GM23338 (cell line): ENCODE data around the gene MAGOH.

ENCODE experiments used
- EZH2 ChIP-seq: fragments of 200-600 bp; sonication (generic); IDR thresholded peaks from one replicate; pipeline ENCODE4 v1.8.0; 2017; ENCODE audit warnings: antibody characterized with exemption, mild to moderate bottlenecking, low read depth; ENCODE audit not compliant: unreplicated experiment
- POLR2AphosphoS5 ChIP-seq: IDR thresholded peaks from 2 replicates; pipeline ENCODE4 v1.6.1; 2016; ENCODE audit warnings: antibody characterized with exemption, low read depth
- ZNF114 ChIP-seq: fragments of 250-450 bp; sonication (Bioruptor Pico); IDR thresholded peaks from 2 replicates; pipeline ENCODE4 v1.5.0; 2020; ENCODE audit warnings: mild to moderate bottlenecking, moderate library complexity
- TF ChIP-seq, protein P1 (sequence below), 2 experiments: fragments of 200-600 bp in 1 of 2; sonication (generic) in 1 of 2; conservative IDR thresholded peaks; 2 replicates each; pipeline versions ENCODE4 v1.5.1 to v1.6.1; 2016 to 2017; ENCODE audit warnings: antibody characterized with exemption in 2 of 2, low read depth in 2 of 2, mild to moderate bottlenecking in 2 of 2, moderate library complexity in 1 of 2
- TF ChIP-seq, protein P2 (sequence below): IDR thresholded peaks from one replicate; pipeline ENCODE4 v1.6.1; 2018; ENCODE audit warnings: antibody characterized with exemption; ENCODE audit not compliant: unreplicated experiment

DNA sequence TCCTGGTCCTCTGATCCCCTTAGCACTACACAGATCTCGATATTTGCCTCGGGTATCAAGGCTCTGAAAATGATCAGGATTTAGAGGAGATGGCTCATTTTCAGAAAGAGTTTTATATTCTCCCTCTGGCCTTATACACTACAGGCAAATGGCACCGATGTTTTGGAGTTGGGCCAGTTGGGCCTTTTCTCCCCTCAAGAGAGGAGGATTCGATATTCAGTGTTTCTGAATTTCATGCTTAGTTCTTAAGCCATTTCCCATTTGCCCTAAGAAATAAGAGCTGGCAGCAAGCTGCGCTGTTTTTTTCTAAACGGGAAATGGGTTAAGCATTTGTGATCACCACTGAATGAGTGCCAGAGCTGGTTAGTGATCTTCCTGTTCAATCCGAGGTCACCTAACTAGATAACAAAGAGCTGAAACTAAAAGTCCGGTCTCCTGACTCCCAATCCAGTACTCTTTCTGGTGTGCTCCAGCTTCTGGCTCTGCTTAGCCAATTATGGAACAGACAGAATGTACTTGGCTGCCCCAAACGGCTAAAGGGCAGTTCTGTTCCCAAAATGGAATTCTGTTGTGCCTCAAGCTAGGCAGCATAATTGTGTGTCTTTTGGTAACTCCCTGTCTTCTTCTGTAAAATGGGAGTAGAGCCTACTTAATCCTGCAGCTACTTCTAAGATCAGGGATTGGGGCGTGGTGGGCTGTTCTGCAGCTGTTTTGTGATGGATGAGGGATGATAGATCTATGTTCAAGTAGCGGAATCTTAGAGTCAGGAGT is 42.9 kb downstream of the MAGOH start:
- TF ChIP-seq POLR2AphosphoS5 (no peak), EZH2 (no peak), ZNF114 (no peak)
- TF ChIP-seq, protein P1, sequence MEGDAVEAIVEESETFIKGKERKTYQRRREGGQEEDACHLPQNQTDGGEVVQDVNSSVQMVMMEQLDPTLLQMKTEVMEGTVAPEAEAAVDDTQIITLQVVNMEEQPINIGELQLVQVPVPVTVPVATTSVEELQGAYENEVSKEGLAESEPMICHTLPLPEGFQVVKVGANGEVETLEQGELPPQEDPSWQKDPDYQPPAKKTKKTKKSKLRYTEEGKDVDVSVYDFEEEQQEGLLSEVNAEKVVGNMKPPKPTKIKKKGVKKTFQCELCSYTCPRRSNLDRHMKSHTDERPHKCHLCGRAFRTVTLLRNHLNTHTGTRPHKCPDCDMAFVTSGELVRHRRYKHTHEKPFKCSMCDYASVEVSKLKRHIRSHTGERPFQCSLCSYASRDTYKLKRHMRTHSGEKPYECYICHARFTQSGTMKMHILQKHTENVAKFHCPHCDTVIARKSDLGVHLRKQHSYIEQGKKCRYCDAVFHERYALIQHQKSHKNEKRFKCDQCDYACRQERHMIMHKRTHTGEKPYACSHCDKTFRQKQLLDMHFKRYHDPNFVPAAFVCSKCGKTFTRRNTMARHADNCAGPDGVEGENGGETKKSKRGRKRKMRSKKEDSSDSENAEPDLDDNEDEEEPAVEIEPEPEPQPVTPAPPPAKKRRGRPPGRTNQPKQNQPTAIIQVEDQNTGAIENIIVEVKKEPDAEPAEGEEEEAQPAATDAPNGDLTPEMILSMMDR (conservative IDR thresholded peaks at IDR 0.05; ENCODE audit: low read depth in 2 of 2), result no peak
- TF ChIP-seq, protein P2, sequence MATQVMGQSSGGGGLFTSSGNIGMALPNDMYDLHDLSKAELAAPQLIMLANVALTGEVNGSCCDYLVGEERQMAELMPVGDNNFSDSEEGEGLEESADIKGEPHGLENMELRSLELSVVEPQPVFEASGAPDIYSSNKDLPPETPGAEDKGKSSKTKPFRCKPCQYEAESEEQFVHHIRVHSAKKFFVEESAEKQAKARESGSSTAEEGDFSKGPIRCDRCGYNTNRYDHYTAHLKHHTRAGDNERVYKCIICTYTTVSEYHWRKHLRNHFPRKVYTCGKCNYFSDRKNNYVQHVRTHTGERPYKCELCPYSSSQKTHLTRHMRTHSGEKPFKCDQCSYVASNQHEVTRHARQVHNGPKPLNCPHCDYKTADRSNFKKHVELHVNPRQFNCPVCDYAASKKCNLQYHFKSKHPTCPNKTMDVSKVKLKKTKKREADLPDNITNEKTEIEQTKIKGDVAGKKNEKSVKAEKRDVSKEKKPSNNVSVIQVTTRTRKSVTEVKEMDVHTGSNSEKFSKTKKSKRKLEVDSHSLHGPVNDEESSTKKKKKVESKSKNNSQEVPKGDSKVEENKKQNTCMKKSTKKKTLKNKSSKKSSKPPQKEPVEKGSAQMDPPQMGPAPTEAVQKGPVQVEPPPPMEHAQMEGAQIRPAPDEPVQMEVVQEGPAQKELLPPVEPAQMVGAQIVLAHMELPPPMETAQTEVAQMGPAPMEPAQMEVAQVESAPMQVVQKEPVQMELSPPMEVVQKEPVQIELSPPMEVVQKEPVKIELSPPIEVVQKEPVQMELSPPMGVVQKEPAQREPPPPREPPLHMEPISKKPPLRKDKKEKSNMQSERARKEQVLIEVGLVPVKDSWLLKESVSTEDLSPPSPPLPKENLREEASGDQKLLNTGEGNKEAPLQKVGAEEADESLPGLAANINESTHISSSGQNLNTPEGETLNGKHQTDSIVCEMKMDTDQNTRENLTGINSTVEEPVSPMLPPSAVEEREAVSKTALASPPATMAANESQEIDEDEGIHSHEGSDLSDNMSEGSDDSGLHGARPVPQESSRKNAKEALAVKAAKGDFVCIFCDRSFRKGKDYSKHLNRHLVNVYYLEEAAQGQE, result no peak
